IMR-90 (cell line): ENCODE results near the gene CHAT. TPM values are rescaled to one million over a fixed set of nuclear protein-coding genes. Genes with fewer than 3 reads are reported as not detected.

ENCODE experiments used
- ATAC-seq: fragments of 200-7000 bp; cut with Tn5 transposase; 2 replicates; pipeline ENCODE4 v1.9.1; 2020; ENCODE audit warnings: low read depth, mild to moderate bottlenecking, moderate library complexity
- BruUV-seq: library from RNA; stranded (reverse); fragments of 400-500 nt; replicated peaks from 2 replicates; lab custom pipeline; 2021; lab: Mats Ljungman, UMichigan
- CTCF ChIA-PET: fragments of 300-600 bp; formaldehyde crosslinking; extraction: SDS; loops from one replicate; lab custom pipeline; 2021; ENCODE audit warnings: antibody characterized with exemption; lab: Yijun Ruan, JAX
- POLR2A ChIA-PET: fragments of 300-600 bp; sonication (Branson Sonifier 250); formaldehyde crosslinking; loops from one replicate; lab custom pipeline; 2022; ENCODE audit warnings: antibody characterized with exemption; ENCODE audit not compliant: unreplicated experiment; lab: Charles Lee
- DNase-seq: peaks from one replicate; pipeline ENCODE4 v3.0.0; 2013
- H2AFZ ChIP-seq: replicated peaks from 2 replicates; pipeline ENCODE3; 2013; ENCODE audit warnings: low read length, mild to moderate bottlenecking; ENCODE audit not compliant: poor library complexity
- H2AK5ac ChIP-seq: 2 replicates; pipeline ENCODE4 v1.6.1; 2013; ENCODE audit warnings: low read depth, low read length, inconsistent platforms
- H2AK9ac ChIP-seq: replicated peaks from 2 replicates; pipeline ENCODE3; 2013; ENCODE audit warnings: mild to moderate bottlenecking, low read depth, low read length, moderate library complexity; ENCODE audit not compliant: poor library complexity
- H2BK120ac ChIP-seq: 2 replicates; pipeline ENCODE4 v1.6.1; 2013; ENCODE audit warnings: low read depth, low read length, inconsistent platforms
- H2BK15ac ChIP-seq: 3 replicates; pipeline ENCODE4 v1.6.1; 2013; ENCODE audit warnings: low read depth, low read length, inconsistent platforms
- H2BK20ac ChIP-seq: 2 replicates; pipeline ENCODE4 v1.6.1; 2013; ENCODE audit warnings: low read depth, mild to moderate bottlenecking, inconsistent platforms, low read length, moderate library complexity
- H2BK5ac ChIP-seq: 2 replicates; pipeline ENCODE4 v1.6.1; 2013; ENCODE audit warnings: mild to moderate bottlenecking, low read depth, low read length, inconsistent platforms; ENCODE audit not compliant: poor library complexity, severe bottlenecking
- H3K14ac ChIP-seq: replicated peaks from 2 replicates; pipeline ENCODE4 v1.6.1; 2013; ENCODE audit warnings: low read depth, low read length, inconsistent platforms
- H3K18ac ChIP-seq: 2 replicates; pipeline ENCODE4 v1.6.1; 2013; ENCODE audit warnings: low read depth, low read length, control low read depth
- H3K23ac ChIP-seq: 2 replicates; pipeline ENCODE4 v1.6.1; 2013; ENCODE audit warnings: low read depth, low read length, inconsistent platforms
- H3K27ac ChIP-seq: 2 replicates; pipeline ENCODE4 v1.5.1; 2013; ENCODE audit warnings: mild to moderate bottlenecking, control low read depth, low read length; ENCODE audit not compliant: insufficient read depth
- H3K27me3 ChIP-seq: 2 replicates; pipeline ENCODE4 v1.6.1; 2013; ENCODE audit warnings: low read length; ENCODE audit not compliant: control insufficient read depth, insufficient read depth
- H3K36me3 ChIP-seq: 2 replicates; pipeline ENCODE4 v1.6.1; 2013; ENCODE audit warnings: low read length, mixed read lengths; ENCODE audit not compliant: control insufficient read depth, insufficient read depth
- H3K4ac ChIP-seq: 2 replicates; pipeline ENCODE4 v1.6.1; 2013; ENCODE audit warnings: low read depth, low read length, inconsistent platforms
- H3K4me1 ChIP-seq: 2 replicates; pipeline ENCODE4 v1.6.1; 2013; ENCODE audit warnings: low read length, mixed read lengths; ENCODE audit not compliant: control insufficient read depth, insufficient read depth
- H3K4me2 ChIP-seq: 2 replicates; pipeline ENCODE4 v1.6.1; 2013; ENCODE audit warnings: low read depth, mild to moderate bottlenecking, control low read depth, low read length, moderate library complexity
- H3K4me3 ChIP-seq: 2 replicates; pipeline ENCODE4 v1.5.1; 2013; ENCODE audit warnings: low read depth, mild to moderate bottlenecking, control low read depth, low read length, moderate library complexity; ENCODE audit not compliant: insufficient read depth
- H3K56ac ChIP-seq: 2 replicates; pipeline ENCODE4 v1.6.1; 2013; ENCODE audit warnings: low read length, inconsistent platforms; ENCODE audit not compliant: insufficient read depth; ENCODE audit errors: extremely low read depth
- H3K79me1 ChIP-seq, 2 experiments: 2 replicates each; pipeline ENCODE4 v1.6.1; 2013; ENCODE audit warnings: low read length in 2 of 2, inconsistent platforms in 1 of 2, low read depth in 1 of 2
- H3K9ac ChIP-seq: 2 replicates; pipeline ENCODE4 v1.6.1; 2013; ENCODE audit warnings: low read depth, low read length, control low read depth
- H3K9me1 ChIP-seq: 2 replicates; pipeline ENCODE4 v1.6.1; 2013; ENCODE audit warnings: low read length, inconsistent platforms; ENCODE audit not compliant: insufficient read depth
- H3K9me3 ChIP-seq: 2 replicates; pipeline ENCODE4 v1.6.1; 2013; ENCODE audit warnings: low read length; ENCODE audit not compliant: control insufficient read depth, insufficient read depth
- H4K20me1 ChIP-seq: 2 replicates; pipeline ENCODE4 v1.6.1; 2013; ENCODE audit warnings: low read length, inconsistent platforms; ENCODE audit not compliant: insufficient read depth
- H4K5ac ChIP-seq: 2 replicates; pipeline ENCODE4 v1.6.1; 2013; ENCODE audit warnings: mild to moderate bottlenecking, low read depth, low read length, control low read depth
- H4K8ac ChIP-seq, 2 experiments: 2 replicates each; pipeline ENCODE4 v1.6.1; 2013; ENCODE audit warnings: low read depth in 2 of 2, low read length in 2 of 2, control low read depth in 1 of 2, inconsistent platforms in 1 of 2
- H4K91ac ChIP-seq: 2 replicates; pipeline ENCODE4 v1.6.1; 2013; ENCODE audit warnings: low read depth, low read length, inconsistent platforms; ENCODE audit not compliant: insufficient read depth
- BHLHE40 ChIP-seq: fragments of 150-350 bp; IDR thresholded peaks from 2 replicates; pipeline ENCODE4 v1.6.1; 2016; ENCODE audit warnings: mild to moderate bottlenecking, low read depth, low read length
- CEBPB ChIP-seq: IDR thresholded peaks from 2 replicates; pipeline ENCODE4 v1.6.1; 2012; ENCODE audit warnings: low read depth, low read length, improper control_type of control experiment
- FOS ChIP-seq: fragments of 150-350 bp; IDR thresholded peaks from 2 replicates; pipeline ENCODE4 v1.6.1; 2016; ENCODE audit warnings: low read depth, low read length
- MAFK ChIP-seq: IDR thresholded peaks from 2 replicates; pipeline ENCODE4 v1.6.1; 2012; ENCODE audit warnings: low read depth, low read length, improper control_type of control experiment
- MAZ ChIP-seq: IDR thresholded peaks from 2 replicates; pipeline ENCODE4 v1.6.1; 2012; ENCODE audit warnings: low read depth, mild to moderate bottlenecking, low read length, improper control_type of control experiment, moderate library complexity, borderline replicate concordance
- MXI1 ChIP-seq: IDR thresholded peaks from 2 replicates; pipeline ENCODE4 v1.6.1; 2012; ENCODE audit warnings: low read depth, mild to moderate bottlenecking, low read length, moderate library complexity, borderline replicate concordance
- NFE2L2 ChIP-seq: fragments of 150-350 bp; IDR thresholded peaks from 2 replicates; pipeline ENCODE4 v1.6.1; 2016; ENCODE audit warnings: low read depth, mild to moderate bottlenecking, low read length
- POLR2A ChIP-seq: IDR thresholded peaks from 2 replicates; pipeline ENCODE4 v1.6.1; 2012; ENCODE audit warnings: mild to moderate bottlenecking, low read depth, low read length
- RAD21 ChIP-seq: IDR thresholded peaks from 2 replicates; pipeline ENCODE4 v1.6.1; 2012; ENCODE audit warnings: low read length, improper control_type of control experiment
- RCOR1 ChIP-seq: IDR thresholded peaks from 2 replicates; pipeline ENCODE4 v1.6.1; 2012; ENCODE audit warnings: mild to moderate bottlenecking, low read length, improper control_type of control experiment; ENCODE audit not compliant: insufficient replicate concordance
- RFX5 ChIP-seq: IDR thresholded peaks from 2 replicates; pipeline ENCODE4 v1.8.0; 2012; ENCODE audit warnings: low read depth, mild to moderate bottlenecking, low read length, moderate library complexity
- SMC3 ChIP-seq: fragments of 150-350 bp; IDR thresholded peaks from 2 replicates; pipeline ENCODE4 v1.6.1; 2016; ENCODE audit warnings: low read depth, mild to moderate bottlenecking, antibody characterized with exemption, low read length, moderate library complexity
- WGBS, 2 experiments: methylation state at CpG; one replicate each; pipeline versions ENCODE4 v1.1.5 to v1.1.7; 2013; ENCODE audit warnings: missing lambda C conversion rate in 2 of 2; ENCODE audit not compliant: insufficient read length in 1 of 2; ENCODE audit errors: extremely low coverage in 2 of 2; 5-methylcytosine and 5-hydroxymethylcytosine counted together
- dilution Hi-C: fragments of 300-500 bp; cut with HindIII; formaldehyde crosslinking; loops from one replicate; pipeline ENCODE4 v1.14.3; 2018; ENCODE audit warnings: low sequenced_read_pairs; ENCODE audit not compliant: unreplicated experiment
- in situ Hi-C: fragments of 300-500 bp; cut with MboI; formaldehyde crosslinking; loops from 3 replicates; pipeline ENCODE4 v1.14.3; 2019; ENCODE audit warnings: low sequenced_read_pairs, inconsistent platforms, mixed read lengths
- intact Hi-C: fragments of 100-400 bp; cut with micrococcal nuclease; formaldehyde crosslinking; loops from 2 replicates; pipeline ENCODE4 v1.10.0; 2022
- polyA plus RNA-seq, 3 experiments: library from polyadenylated mRNA; depleted of rRNA; stranded (reverse); fragments of >200 nt; gene quantifications; 2 replicates each; pipeline ENCODE4 v1.2.3, GENCODE V29; 2012; ENCODE audit warnings: low replicate concordance in 1 of 3
- total RNA-seq: library from RNA; depleted of rRNA; stranded (reverse); fragments of >200 nt; gene quantifications from 2 replicates; pipeline ENCODE4 v1.2.3, GENCODE V29; 2012
- TF ChIP-seq, protein P1 (sequence below): fragments of 150-350 bp; IDR thresholded peaks from 2 replicates; pipeline ENCODE4 v1.6.1; 2016; ENCODE audit warnings: low read depth, mild to moderate bottlenecking, low read length, moderate library complexity, borderline replicate concordance
- TF ChIP-seq, protein P2 (sequence below): conservative IDR thresholded peaks from 2 replicates; pipeline ENCODE4 v1.5.1; 2012; ENCODE audit warnings: mild to moderate bottlenecking, low read depth, low read length, improper control_type of control experiment
- TF ChIP-seq, protein P3 (sequence below): fragments of 150-350 bp; IDR thresholded peaks from 2 replicates; pipeline ENCODE4 v1.6.1; 2017; ENCODE audit warnings: mild to moderate bottlenecking, antibody characterized with exemption, low read length, low read depth

Gene CHAT
- total and polyA plus RNA-seq, 2 of the 4 experiments (the other 2 are of a cell fraction): not detected

DNA sequence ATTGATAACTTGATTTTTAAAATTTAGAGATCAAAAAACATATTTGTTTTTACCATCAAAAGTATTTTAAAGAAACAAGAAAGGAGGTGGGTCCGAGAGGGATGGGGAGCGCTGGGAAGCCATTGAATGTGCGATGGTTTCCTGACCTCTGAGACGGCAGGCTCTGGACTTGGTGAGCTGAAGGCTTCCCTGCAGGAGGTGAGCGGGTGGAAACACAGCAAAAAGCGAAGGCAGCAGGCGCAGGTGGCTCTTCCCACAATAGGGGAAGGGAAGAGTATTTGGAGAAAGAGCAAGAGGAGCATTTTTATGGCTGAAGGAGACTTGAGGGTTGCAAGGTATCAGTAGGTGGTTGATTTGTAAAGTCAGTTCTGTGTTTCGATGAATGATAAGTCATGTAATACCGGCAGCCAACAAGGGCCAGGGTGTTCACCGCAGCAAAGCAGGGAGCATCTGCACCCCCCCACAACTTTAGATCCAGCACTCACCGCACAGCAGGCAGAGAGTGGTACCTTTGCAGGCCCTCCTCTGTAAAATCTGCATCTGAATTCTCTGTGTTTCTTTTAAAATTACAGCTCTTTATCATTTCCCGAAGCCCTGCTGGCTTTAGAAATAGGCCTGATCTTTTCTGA, 76.2 kb downstream of the CHAT start:
- H3K4me3 ChIP-seq: no peak overlapping the region
- peaks cover 38% of the 10 kb centered on the region for H3K27me3 ChIP-seq
- H3K18ac ChIP-seq: no peak overlapping the region
- H3K27ac ChIP-seq: no peak overlapping the region
- H2AFZ ChIP-seq: no peak overlapping the region
- H3K9me1 ChIP-seq: no peaks in the 10 kb centered on the region
- DNase-seq (no peak), ATAC-seq (no peak)
- no peak overlapping the region for H4K8ac ChIP-seq
- ChIA-PET POLR2A (no interaction called here), CTCF (no interaction called here)
- BruUV-seq: no TSS peak
- no peak overlapping the region for H3K14ac ChIP-seq
- TF ChIP-seq MAZ (no peak), FOS (no peak), CEBPB (no peak), MAFK (no peak), BHLHE40 (no peak), MXI1 (no peak), NFE2L2 (no peak), RFX5 (no peak), RAD21 (no peak), POLR2A (no peak), RCOR1 (no peak), SMC3 (no peak)
- TF ChIP-seq, protein P1, sequence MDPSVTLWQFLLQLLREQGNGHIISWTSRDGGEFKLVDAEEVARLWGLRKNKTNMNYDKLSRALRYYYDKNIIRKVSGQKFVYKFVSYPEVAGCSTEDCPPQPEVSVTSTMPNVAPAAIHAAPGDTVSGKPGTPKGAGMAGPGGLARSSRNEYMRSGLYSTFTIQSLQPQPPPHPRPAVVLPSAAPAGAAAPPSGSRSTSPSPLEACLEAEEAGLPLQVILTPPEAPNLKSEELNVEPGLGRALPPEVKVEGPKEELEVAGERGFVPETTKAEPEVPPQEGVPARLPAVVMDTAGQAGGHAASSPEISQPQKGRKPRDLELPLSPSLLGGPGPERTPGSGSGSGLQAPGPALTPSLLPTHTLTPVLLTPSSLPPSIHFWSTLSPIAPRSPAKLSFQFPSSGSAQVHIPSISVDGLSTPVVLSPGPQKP: no peak
- TF ChIP-seq, protein P2, sequence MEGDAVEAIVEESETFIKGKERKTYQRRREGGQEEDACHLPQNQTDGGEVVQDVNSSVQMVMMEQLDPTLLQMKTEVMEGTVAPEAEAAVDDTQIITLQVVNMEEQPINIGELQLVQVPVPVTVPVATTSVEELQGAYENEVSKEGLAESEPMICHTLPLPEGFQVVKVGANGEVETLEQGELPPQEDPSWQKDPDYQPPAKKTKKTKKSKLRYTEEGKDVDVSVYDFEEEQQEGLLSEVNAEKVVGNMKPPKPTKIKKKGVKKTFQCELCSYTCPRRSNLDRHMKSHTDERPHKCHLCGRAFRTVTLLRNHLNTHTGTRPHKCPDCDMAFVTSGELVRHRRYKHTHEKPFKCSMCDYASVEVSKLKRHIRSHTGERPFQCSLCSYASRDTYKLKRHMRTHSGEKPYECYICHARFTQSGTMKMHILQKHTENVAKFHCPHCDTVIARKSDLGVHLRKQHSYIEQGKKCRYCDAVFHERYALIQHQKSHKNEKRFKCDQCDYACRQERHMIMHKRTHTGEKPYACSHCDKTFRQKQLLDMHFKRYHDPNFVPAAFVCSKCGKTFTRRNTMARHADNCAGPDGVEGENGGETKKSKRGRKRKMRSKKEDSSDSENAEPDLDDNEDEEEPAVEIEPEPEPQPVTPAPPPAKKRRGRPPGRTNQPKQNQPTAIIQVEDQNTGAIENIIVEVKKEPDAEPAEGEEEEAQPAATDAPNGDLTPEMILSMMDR: no peak
- TF ChIP-seq, protein P3, sequence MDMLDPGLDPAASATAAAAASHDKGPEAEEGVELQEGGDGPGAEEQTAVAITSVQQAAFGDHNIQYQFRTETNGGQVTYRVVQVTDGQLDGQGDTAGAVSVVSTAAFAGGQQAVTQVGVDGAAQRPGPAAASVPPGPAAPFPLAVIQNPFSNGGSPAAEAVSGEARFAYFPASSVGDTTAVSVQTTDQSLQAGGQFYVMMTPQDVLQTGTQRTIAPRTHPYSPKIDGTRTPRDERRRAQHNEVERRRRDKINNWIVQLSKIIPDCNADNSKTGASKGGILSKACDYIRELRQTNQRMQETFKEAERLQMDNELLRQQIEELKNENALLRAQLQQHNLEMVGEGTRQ: no peak
- no peak overlapping the region for H4K91ac ChIP-seq
- no peak overlapping the region for H3K56ac ChIP-seq
- no peak overlapping the region for H2AK5ac ChIP-seq
- no peak overlapping the region for H2BK5ac ChIP-seq
- intact Hi-C loops (no loop called here), in situ Hi-C loops (no loop called here), dilution Hi-C loops (no loop called here)
- H2AK9ac ChIP-seq: no peak overlapping the region
- 12% methylated on average over 3 of the region's 12 CpGs; no CpG with 5 or more reads in 1 of the 2 experiments for WGBS, 2 experiments
- H3K36me3 ChIP-seq: no peaks in the 10 kb centered on the region
- no peak overlapping the region for H3K4ac ChIP-seq
- no peak overlapping the region for H2BK15ac ChIP-seq
- H3K79me1 ChIP-seq: no peaks in the 10 kb centered on the region
- no peaks in the 10 kb centered on the region for H4K20me1 ChIP-seq
- no peak overlapping the region for H3K4me2 ChIP-seq
- no peak overlapping the region for H3K23ac ChIP-seq
- H3K9me3 ChIP-seq: peaks cover 3% of the 10 kb centered on the region; the same call in 1 of the 2 replicates
- H3K9ac ChIP-seq: no peak overlapping the region
- no peaks in the 10 kb centered on the region for H3K4me1 ChIP-seq
- H2BK120ac ChIP-seq: no peak overlapping the region
- no peak overlapping the region for H2BK20ac ChIP-seq
- no peak overlapping the region for H4K5ac ChIP-seq
